Loucy (cell line): ENCODE data around the gene AFF1.
A peak's percentile ranks its signal among the peaks of the same experiment; 100 is the strongest.

Experiments used
- H2AFZ ChIP-seq: fragments of 200-600 bp; sonication (generic); 2 replicates; pipeline ENCODE4 v1.6.0; 2016; ENCODE audit warnings: antibody characterized with exemption, mild to moderate bottlenecking, low read length, moderate library complexity
- H3F3A ChIP-seq: fragments of 200-600 bp; 2 replicates; pipeline ENCODE4 v1.6.0; 2016; ENCODE audit warnings: antibody characterized with exemption, low read depth, mild to moderate bottlenecking
- H3K27me3 ChIP-seq: fragments of 200-600 bp; sonication (generic); 2 replicates; pipeline ENCODE4 v1.6.1; 2014; ENCODE audit warnings: low read length, mild to moderate bottlenecking; ENCODE audit not compliant: insufficient read depth, poor library complexity, severe bottlenecking
- H3K36me3 ChIP-seq: fragments of 200-600 bp; sonication (generic); 2 replicates; pipeline ENCODE4 v1.6.1; 2016; ENCODE audit warnings: low read length; ENCODE audit not compliant: insufficient read depth
- H3K4me1 ChIP-seq: fragments of 200-600 bp; sonication (generic); 2 replicates; pipeline ENCODE4 v1.5.1; 2014; ENCODE audit warnings: low read length, mild to moderate bottlenecking; ENCODE audit not compliant: insufficient read depth, poor library complexity, severe bottlenecking
- H3K4me2 ChIP-seq: fragments of 200-600 bp; sonication (generic); 2 replicates; pipeline ENCODE4 v1.6.0; 2014; ENCODE audit warnings: antibody characterized with exemption, low read length, low read depth, mild to moderate bottlenecking; ENCODE audit not compliant: poor library complexity, severe bottlenecking
- H3K4me3 ChIP-seq: fragments of 200-600 bp; sonication (generic); 2 replicates; pipeline ENCODE4 v1.5.1; 2014; ENCODE audit warnings: low read length, mild to moderate bottlenecking, mixed read lengths; ENCODE audit not compliant: poor library complexity, severe bottlenecking
- H3K79me2 ChIP-seq: fragments of 200-600 bp; sonication (generic); 2 replicates; pipeline ENCODE4 v1.6.1; 2014; ENCODE audit warnings: low read length; ENCODE audit not compliant: insufficient read depth
- H3K9ac ChIP-seq: fragments of 200-600 bp; sonication (generic); 2 replicates; pipeline ENCODE4 v1.6.0; 2014; ENCODE audit warnings: mild to moderate bottlenecking, low read depth, low read length, moderate library complexity; ENCODE audit not compliant: poor library complexity, severe bottlenecking
- H3K9me2 ChIP-seq: fragments of 200-600 bp; sonication (generic); replicated peaks from 2 replicates; pipeline ENCODE4 v1.6.1; 2016; ENCODE audit warnings: low read depth, low read length, mixed read lengths
- H3K9me3 ChIP-seq: fragments of 200-600 bp; sonication (generic); 2 replicates; pipeline ENCODE4 v1.6.1; 2014; ENCODE audit warnings: mild to moderate bottlenecking, antibody characterized with exemption, low read length, low read depth; ENCODE audit not compliant: insufficient read depth
- H4K20me1 ChIP-seq: fragments of 200-600 bp; sonication (generic); 2 replicates; pipeline ENCODE4 v1.6.0; 2014; ENCODE audit warnings: antibody characterized with exemption, low read length, mild to moderate bottlenecking; ENCODE audit not compliant: insufficient read depth, poor library complexity, severe bottlenecking
- CTCF ChIP-seq: fragments of 200-600 bp; sonication (generic); conservative IDR thresholded peaks from 2 replicates; pipeline ENCODE4 v1.5.1; 2014; ENCODE audit warnings: mild to moderate bottlenecking, antibody characterized with exemption, low read length
- EZH2phosphoT487 ChIP-seq: fragments of 200-600 bp; IDR thresholded peaks from 2 replicates; pipeline ENCODE4 v1.6.1; 2018; ENCODE audit warnings: antibody characterized with exemption, mild to moderate bottlenecking, moderate library complexity, borderline replicate concordance

AFF1 gene

GRCh38 chr4:86910369-86910768 is 24.4 kb upstream of the AFF1 start:
- Histone ChIP-seq H3K9me3 (no peaks in the 10 kb centered on the region), H3K27me3 (no peaks in the 10 kb centered on the region), H3K4me2 (no peak overlapping the region), H3K4me1 (no peaks in the 10 kb centered on the region), H3K36me3 (no peaks in the 10 kb centered on the region), H3K9ac (no peak overlapping the region), H3K4me3 (no peak overlapping the region), H3K9me2 (no peaks in the 10 kb centered on the region), H4K20me1 (no peaks in the 10 kb centered on the region), H2AFZ (no peak overlapping the region), H3K79me2 (no peaks in the 10 kb centered on the region), H3F3A (no peaks in the 10 kb centered on the region)
- no peak for TF ChIP-seq EZH2phosphoT487
- TF ChIP-seq CTCF: 0 out of 2 replicates have a peak, but pooled peaks have one; percentile 8

- H3K4me1 ChIP-seq: no peaks in the 10 kb centered on the region
- no peak for TF ChIP-seq EZH2phosphoT487
- H3K9ac ChIP-seq: no peak overlapping the region
Observed at GRCh38 chr4:86910820-86911684, 23.8 kb upstream of the AFF1 start.

GRCh38 chr4:86916392-86916791 is 18.4 kb upstream of the AFF1 start:
- Histone ChIP-seq H3K9me3 (no peaks in the 10 kb centered on the region), H3K36me3 (no peaks in the 10 kb centered on the region), H3K9ac (no peak overlapping the region), H3K4me1 (no peaks in the 10 kb centered on the region), H3K4me3 (no peak overlapping the region), H3K79me2 (no peaks in the 10 kb centered on the region), H3K27me3 (no peaks in the 10 kb centered on the region), H2AFZ (no peak overlapping the region), H3F3A (no peaks in the 10 kb centered on the region), H3K9me2 (no peaks in the 10 kb centered on the region), H4K20me1 (no peaks in the 10 kb centered on the region), H3K4me2 (no peak overlapping the region)
- TF ChIP-seq EZH2phosphoT487 (no peak), CTCF (no peak)

More at GRCh38 chr4:86910820-86911684, 23.8 kb upstream of the AFF1 start:
- Histone ChIP-seq H3K9me3 (no peaks in the 10 kb centered on the region), H3K27me3 (no peaks in the 10 kb centered on the region), H3K4me3 (no peak overlapping the region), H3K36me3 (no peaks in the 10 kb centered on the region), H3F3A (no peaks in the 10 kb centered on the region), H3K79me2 (no peaks in the 10 kb centered on the region), H2AFZ (no peak overlapping the region), H3K4me2 (no peak overlapping the region), H3K9me2 (no peaks in the 10 kb centered on the region), H4K20me1 (no peaks in the 10 kb centered on the region)
